Endothelial cell (in vitro differentiated cells): Measurements from ENCODE around the gene CCDC152. TPM values are rescaled to one million over a fixed set of nuclear protein-coding genes. Genes with fewer than 3 reads are reported as not detected.
"Not testable (repeated sequence)": the region's sequence is repeated elsewhere in the genome, so short reads cannot be mapped to it uniquely, and the experiment has no call there.

Source experiments
- DNase-seq: peaks from one replicate; pipeline ENCODE4 v3.0.0; 2021; ENCODE audit warnings: low spot score
- H3K27ac Mint-ChIP-seq: one replicate; pipeline ENCODE4 v1.8.0; 2021; ENCODE audit warnings: mixed read lengths, inconsistent platforms; ENCODE audit not compliant: unreplicated experiment
- H3K27me3 Mint-ChIP-seq: one replicate; pipeline ENCODE4 v1.8.0; 2021; ENCODE audit warnings: mild to moderate bottlenecking, moderate library complexity, mixed read lengths, inconsistent platforms; ENCODE audit not compliant: unreplicated experiment
- H3K36me3 Mint-ChIP-seq: one replicate; pipeline ENCODE4 v1.8.0; 2021; ENCODE audit warnings: mild to moderate bottlenecking, low read depth, mixed read lengths, inconsistent platforms; ENCODE audit not compliant: unreplicated experiment
- H3K4me1 Mint-ChIP-seq: one replicate; pipeline ENCODE4 v1.8.0; 2021; ENCODE audit warnings: mild to moderate bottlenecking, mixed read lengths, inconsistent platforms; ENCODE audit not compliant: unreplicated experiment
- H3K4me3 Mint-ChIP-seq: one replicate; pipeline ENCODE4 v1.8.0; 2021; ENCODE audit warnings: mild to moderate bottlenecking, mixed read lengths, inconsistent platforms; ENCODE audit not compliant: unreplicated experiment
- H3K9me3 Mint-ChIP-seq: one replicate; pipeline ENCODE4 v1.8.0; 2021; ENCODE audit warnings: mixed read lengths, inconsistent platforms; ENCODE audit not compliant: unreplicated experiment
- total RNA-seq: library from RNA; stranded (reverse); fragmentation: NEBNext Ultra II Directional; extraction: Animal tissue kit (Norgen Biotek cat#: 25700); gene quantifications from one replicate; pipeline ENCODE4 v1.2.1, GENCODE V29; 2021; ENCODE audit not compliant: unreplicated experiment
- TF ChIP-seq, protein P1 (sequence below): fragments of 200-600 bp; sonication (generic); IDR thresholded peaks from one replicate; pipeline ENCODE4 v1.5.0; 2021; ENCODE audit warnings: antibody characterized with exemption; ENCODE audit not compliant: unreplicated experiment

The CCDC152 gene
- total RNA-seq, 1 donor from 2014 or later = 2.8 TPM

DNA sequence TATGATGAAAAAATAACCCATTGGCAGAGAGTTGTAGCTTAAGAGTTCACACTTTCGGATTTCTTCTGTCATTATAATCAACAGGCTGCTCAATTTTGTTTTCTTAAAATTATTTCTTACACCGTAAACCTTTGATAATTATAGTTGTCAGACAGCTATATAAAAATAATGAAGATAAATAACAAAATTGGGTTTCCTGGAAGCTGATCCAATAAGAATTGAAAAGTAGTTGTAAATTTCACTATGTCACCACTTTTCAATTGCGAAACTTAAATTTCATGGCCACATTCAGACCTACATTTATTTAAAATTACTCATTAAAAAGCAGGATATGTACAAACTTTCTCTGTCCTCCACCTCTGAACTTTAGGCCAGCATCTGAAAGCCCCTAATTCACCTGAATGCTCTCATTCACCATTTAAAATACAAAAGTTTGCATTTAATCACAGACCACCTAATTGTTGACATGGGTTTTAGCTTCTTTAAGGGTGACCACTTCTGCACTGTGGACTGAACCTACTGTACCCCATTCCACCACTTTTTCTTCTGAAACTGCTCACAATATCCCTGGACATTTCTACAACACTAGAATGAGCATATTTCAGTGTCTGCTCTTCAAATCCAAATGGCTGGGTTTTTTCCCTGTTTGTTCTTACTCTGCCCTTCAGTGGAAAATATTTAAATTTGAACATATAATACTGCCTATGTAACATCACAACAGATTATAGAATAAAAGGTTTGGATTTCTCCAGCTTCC is 54.4 kb downstream of the CCDC152 start:
- DNase-seq = no peak
- Mint-ChIP-seq H3K9me3 (no peaks in the 10 kb centered on the region), H3K4me3 (peak overlapping the region; percentile 89), H3K27ac (peak overlapping the region; percentile 37), H3K4me1 (peaks cover 34% of the 10 kb centered on the region), H3K36me3 (no peaks in the 10 kb centered on the region), H3K27me3 (no peaks in the 10 kb centered on the region)
- TF ChIP-seq, protein P1, sequence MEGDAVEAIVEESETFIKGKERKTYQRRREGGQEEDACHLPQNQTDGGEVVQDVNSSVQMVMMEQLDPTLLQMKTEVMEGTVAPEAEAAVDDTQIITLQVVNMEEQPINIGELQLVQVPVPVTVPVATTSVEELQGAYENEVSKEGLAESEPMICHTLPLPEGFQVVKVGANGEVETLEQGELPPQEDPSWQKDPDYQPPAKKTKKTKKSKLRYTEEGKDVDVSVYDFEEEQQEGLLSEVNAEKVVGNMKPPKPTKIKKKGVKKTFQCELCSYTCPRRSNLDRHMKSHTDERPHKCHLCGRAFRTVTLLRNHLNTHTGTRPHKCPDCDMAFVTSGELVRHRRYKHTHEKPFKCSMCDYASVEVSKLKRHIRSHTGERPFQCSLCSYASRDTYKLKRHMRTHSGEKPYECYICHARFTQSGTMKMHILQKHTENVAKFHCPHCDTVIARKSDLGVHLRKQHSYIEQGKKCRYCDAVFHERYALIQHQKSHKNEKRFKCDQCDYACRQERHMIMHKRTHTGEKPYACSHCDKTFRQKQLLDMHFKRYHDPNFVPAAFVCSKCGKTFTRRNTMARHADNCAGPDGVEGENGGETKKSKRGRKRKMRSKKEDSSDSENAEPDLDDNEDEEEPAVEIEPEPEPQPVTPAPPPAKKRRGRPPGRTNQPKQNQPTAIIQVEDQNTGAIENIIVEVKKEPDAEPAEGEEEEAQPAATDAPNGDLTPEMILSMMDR = no peak

DNA sequence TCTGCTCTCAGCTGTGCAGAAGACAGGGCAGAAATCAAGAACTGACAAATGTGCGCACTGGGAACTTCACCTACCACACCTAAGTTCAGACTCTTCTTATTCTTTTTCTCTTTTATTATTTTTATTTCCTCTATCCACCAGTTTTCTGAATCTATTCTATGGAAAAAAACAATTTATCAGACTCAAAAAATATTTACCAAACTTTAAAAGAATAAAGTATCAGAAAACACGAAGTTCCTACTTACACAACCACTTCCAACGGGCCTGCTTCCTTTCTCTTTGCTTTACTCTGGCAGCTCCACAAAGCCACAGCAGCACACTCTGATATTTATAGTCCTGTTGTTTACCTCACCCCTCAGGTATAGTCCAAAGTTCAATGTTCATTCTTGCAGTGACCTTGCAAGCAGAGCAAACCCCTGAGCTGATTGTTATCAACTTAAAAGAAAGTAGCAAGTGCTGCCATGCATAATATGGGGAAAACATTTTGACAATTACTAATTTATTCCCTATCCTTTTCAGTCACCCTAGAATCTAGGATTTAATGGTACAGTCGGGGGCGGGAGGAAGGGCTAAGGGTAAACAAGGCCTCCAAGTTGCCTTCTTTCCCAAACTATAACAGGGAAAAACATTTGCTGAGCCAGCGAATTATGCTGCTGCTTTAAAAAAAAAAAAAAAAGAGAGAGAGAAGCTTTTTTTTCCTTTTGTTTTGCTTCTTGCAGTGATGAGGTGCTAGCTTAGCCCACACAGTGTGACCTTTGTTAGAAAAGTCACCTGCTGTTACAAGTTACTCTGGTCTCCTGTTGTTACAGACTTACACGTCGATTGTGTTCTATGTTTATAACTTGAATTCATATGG is 55.2 kb downstream of the CCDC152 start, which contains the start of gene SELENOP:
SELENOP (minus strand) TSS at position 302 of the 856 bp plus-strand sequence. CDS start 3,539 bp downstream, outside the sequence.
- H3K4me3 Mint-ChIP-seq = peak within 1 kb of the TSS; percentile 89
- TF ChIP-seq, protein P1 = no peak
- peak within 1 kb of the TSS; percentile 72 for H3K27ac Mint-ChIP-seq
- no peaks in the 10 kb centered on the region for H3K36me3 Mint-ChIP-seq
- peak; percentile 28 for DNase-seq
- H3K27me3 Mint-ChIP-seq = no peaks in the 10 kb centered on the region
- H3K4me1 Mint-ChIP-seq = peaks cover 28% of the 10 kb centered on the region
- no peaks in the 10 kb centered on the region for H3K9me3 Mint-ChIP-seq

DNA sequence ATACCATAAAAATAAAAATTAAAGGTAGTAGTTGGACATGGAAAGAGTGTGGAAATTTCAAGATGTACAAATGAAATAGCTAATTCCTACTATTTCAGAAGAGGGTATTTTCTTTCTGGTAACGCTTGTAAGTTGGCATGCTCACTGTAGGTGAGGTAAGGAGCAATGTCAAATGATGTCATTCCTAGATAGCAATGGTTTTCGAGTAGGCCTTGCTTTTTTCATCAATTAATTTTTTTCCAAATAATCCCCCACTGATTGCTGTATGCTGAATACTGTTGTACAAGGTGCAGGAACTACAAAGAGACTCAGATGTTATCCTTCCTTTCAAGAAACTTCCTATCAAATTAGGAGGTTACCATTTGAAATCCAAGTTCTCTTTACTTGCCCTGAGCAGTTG is 56.0 kb downstream of the CCDC152 start:
- H3K4me1 Mint-ChIP-seq = peaks cover 28% of the 10 kb centered on the region
- DNase-seq = no peak
- no peaks in the 10 kb centered on the region for H3K9me3 Mint-ChIP-seq
- TF ChIP-seq, protein P1 = no peak
- no peak overlapping the region for H3K4me3 Mint-ChIP-seq
- H3K27me3 Mint-ChIP-seq = no peaks in the 10 kb centered on the region
- H3K27ac Mint-ChIP-seq = no peak overlapping the region
- H3K36me3 Mint-ChIP-seq = no peaks in the 10 kb centered on the region

DNA sequence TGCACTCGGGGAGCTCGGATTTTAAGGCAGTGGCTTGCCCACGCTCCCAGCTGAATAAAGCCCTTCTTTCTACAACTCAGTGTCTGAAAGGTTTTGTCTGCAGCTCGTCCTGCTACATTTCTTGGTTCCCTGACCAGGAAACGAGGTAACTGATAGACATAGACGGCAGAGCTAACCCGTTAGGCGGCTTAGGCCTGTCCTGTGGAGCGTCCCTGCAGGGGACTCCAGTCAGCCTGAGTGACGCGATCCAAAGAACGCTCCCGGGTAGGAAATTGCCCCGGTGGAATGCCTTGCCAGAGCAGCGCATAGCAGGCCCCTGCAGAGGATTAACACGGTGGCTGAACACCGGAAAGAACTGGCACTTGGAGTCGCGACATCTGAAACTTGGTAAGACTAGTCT is 56.9 kb downstream of the CCDC152 start:
- TF ChIP-seq, protein P1 = no peak

DNA sequence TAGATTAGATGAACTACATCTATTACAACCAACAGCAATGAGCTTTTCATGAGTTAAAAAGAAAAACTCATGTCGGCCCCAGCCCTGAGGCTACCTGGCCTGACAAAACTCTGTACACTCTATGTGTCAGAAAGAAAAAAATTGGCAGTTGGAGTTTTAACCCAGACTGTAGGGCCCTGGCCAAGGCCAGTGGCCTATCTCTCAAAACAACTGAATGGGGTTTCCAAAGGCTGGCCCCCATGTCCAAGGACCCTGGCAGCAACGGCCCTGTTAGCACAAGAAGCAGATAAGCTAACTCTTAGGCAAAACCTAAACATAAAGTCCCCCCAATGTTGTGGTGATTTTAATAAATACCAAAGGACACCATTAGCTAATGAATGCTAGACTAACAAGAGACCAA is 59.9 kb downstream of the CCDC152 start:
- peaks cover 18% of the 10 kb centered on the region for H3K4me1 Mint-ChIP-seq
- DNase-seq, H3K27me3 Mint-ChIP-seq, H3K9me3 Mint-ChIP-seq, H3K4me3 Mint-ChIP-seq, H3K27ac Mint-ChIP-seq, H3K36me3 Mint-ChIP-seq: not testable (repeated sequence)

More for the DNA sequence above, 56.9 kb downstream of the CCDC152 start:
- Mint-ChIP-seq H3K4me3 (no peak overlapping the region), H3K36me3 (no peaks in the 10 kb centered on the region), H3K9me3 (no peaks in the 10 kb centered on the region), H3K4me1 (peaks cover 28% of the 10 kb centered on the region), H3K27me3 (no peaks in the 10 kb centered on the region), H3K27ac (no peak overlapping the region)
- peak; percentile 7 for DNase-seq
